ENCODE data around the gene CACNA1B. TPM values are rescaled to one million over a fixed set of nuclear protein-coding genes. Genes with fewer than 3 reads are reported as not detected.

Gene CACNA1B
- total and polyA plus RNA-seq, 9 of the 15 experiments (the other 6 are each of a cell fraction or from before 2014, with no cell fraction given), result 0.01 to 0.04 TPM; not detected in 7

- Histone ChIP-seq H3K9me3 (replicated peaks; ENCODE audit: control insufficient read depth, insufficient read depth, low read depth, low read length) (no peaks in the 10 kb centered on the region), H3K4me3 (no peak overlapping the region), H2AFZ (ENCODE audit: low read depth, low read length) (no peak overlapping the region), H3K4me2 (ENCODE audit: insufficient read depth, low read length) (no peak overlapping the region), H3K9ac (ENCODE audit: insufficient read depth in 1 of 2, low read depth in 2 of 2, low read length in 2 of 2) (no peak overlapping the region), H3K36me3 (ENCODE audit: control insufficient read depth, insufficient read depth, low read length) (no peaks in the 10 kb centered on the region), H3K27me3 (ENCODE audit: control insufficient read depth in 2 of 2, insufficient read depth in 2 of 2, low read length in 2 of 2) (peaks cover 2 to 44% of the 10 kb centered on the region in 2 experiments; a peak in 2 of 5 replicates), H3K79me2 (ENCODE audit: control insufficient read depth, insufficient read depth, low read length) (no peaks in the 10 kb centered on the region), H3K4me1 (replicated peaks in 1 of 2; ENCODE audit: control insufficient read depth in 2 of 2, insufficient read depth in 2 of 2, low read length in 2 of 2) (peaks cover 0 to 17% of the 10 kb centered on the region in 2 experiments; a peak in 3 of 5 replicates), H3K27ac (ENCODE audit: extremely low read depth, low read depth, low read length) (no peak overlapping the region), H3K9me1 (ENCODE audit: control insufficient read depth, insufficient read depth, low read length) (no peaks in the 10 kb centered on the region), H4K20me1 (replicated peaks; ENCODE audit: control insufficient read depth, insufficient read depth, low read length) (0 out of 2 replicates have a peak, but pooled peaks cover 7% of the 10 kb centered on the region)
- POLR2A ChIA-PET, result no interaction called here
- CTCF ChIA-PET (ENCODE audit: low intra/inter-chr PET ratio), result no interaction called here
- BruUV-seq (replicated peaks), result no TSS peak
- in situ Hi-C loops (cut with MboI), result no loop called here
- DNase-seq (ENCODE audit: extremely low read depth in 1 of 4, low spot score in 3 of 4) (no peak), FAIRE-seq (no peak), ATAC-seq (no peak)
- WGBS (ENCODE audit: insufficient coverage, low coverage, missing lambda C conversion rate), result 11% methylated on average over 14 of the region's 20 CpGs
- intact Hi-C loops (cut with micrococcal nuclease), result no loop called here
- TF ChIP-seq TFAM (CRISPR knock-in tag; conservative IDR thresholded peaks at IDR 0.05) (no peak), MEF2A (IDR thresholded peaks at IDR 0.05; ENCODE audit: control insufficient read depth, low read depth, low read length) (no peak), THRB (CRISPR knock-in tag; conservative IDR thresholded peaks at IDR 0.05) (no peak)
Observed at GRCh38 chr9:137879052-137879451, 1.5 kb downstream of the CACNA1B start.

- CTCF ChIA-PET (ENCODE audit: low intra/inter-chr PET ratio), result no interaction called here
- Histone ChIP-seq H3K79me2 (ENCODE audit: control insufficient read depth, insufficient read depth, low read length) (no peaks in the 10 kb centered on the region), H3K4me1 (replicated peaks in 1 of 2; ENCODE audit: control insufficient read depth in 2 of 2, insufficient read depth in 2 of 2, low read length in 2 of 2) (peaks cover 0 to 17% of the 10 kb centered on the region in 2 experiments; a peak in 2 of 5 replicates), H3K4me2 (ENCODE audit: insufficient read depth, low read length) (no peak overlapping the region), H3K27ac (ENCODE audit: extremely low read depth, low read depth, low read length) (no peak overlapping the region), H3K9me1 (ENCODE audit: control insufficient read depth, insufficient read depth, low read length) (no peaks in the 10 kb centered on the region), H3K36me3 (ENCODE audit: control insufficient read depth, insufficient read depth, low read length) (no peaks in the 10 kb centered on the region), H4K20me1 (replicated peaks; ENCODE audit: control insufficient read depth, insufficient read depth, low read length) (0 out of 2 replicates have a peak, but pooled peaks cover 7% of the 10 kb centered on the region), H2AFZ (ENCODE audit: low read depth, low read length) (no peak overlapping the region), H3K27me3 (ENCODE audit: control insufficient read depth in 2 of 2, insufficient read depth in 2 of 2, low read length in 2 of 2) (peaks cover 0 to 38% of the 10 kb centered on the region in 2 experiments; a peak in 2 of 5 replicates), H3K4me3 (no peak overlapping the region), H3K9me3 (replicated peaks; ENCODE audit: control insufficient read depth, insufficient read depth, low read depth, low read length) (no peaks in the 10 kb centered on the region), H3K9ac (ENCODE audit: insufficient read depth in 1 of 2, low read depth in 2 of 2, low read length in 2 of 2) (no peak overlapping the region)
- no peak for ATAC-seq
- 2% methylated on average over 8 of the region's 8 CpGs for WGBS (ENCODE audit: insufficient coverage, low coverage, missing lambda C conversion rate)
- POLR2A ChIA-PET, result interaction anchor here (1.1 kb wide), 1 partner anchor 14 kb away, joined by 3 read pairs; no protein-coding TSS in a partner anchor
- BruUV-seq (replicated peaks), result no TSS peak
- intact Hi-C loops (cut with micrococcal nuclease), result no loop called here
- FAIRE-seq, result no peak
- DNase-seq (ENCODE audit: extremely low read depth in 1 of 4, low spot score in 3 of 4), result no peak
- in situ Hi-C loops (cut with MboI), result no loop called here
- TF ChIP-seq GABPB2 (CRISPR knock-in tag; conservative IDR thresholded peaks at IDR 0.05) (no peak), HOMEZ (CRISPR knock-in tag; IDR thresholded peaks at IDR 0.05) (no peak), NFIX (CRISPR knock-in tag; IDR thresholded peaks at IDR 0.05; ENCODE audit: low read depth) (no peak), RHOXF2B (CRISPR knock-in tag; conservative IDR thresholded peaks at IDR 0.05) (no peak), SIN3B (IDR thresholded peaks at IDR 0.05; ENCODE audit: low read depth) (no peak)
- TF ChIP-seq, protein P1, sequence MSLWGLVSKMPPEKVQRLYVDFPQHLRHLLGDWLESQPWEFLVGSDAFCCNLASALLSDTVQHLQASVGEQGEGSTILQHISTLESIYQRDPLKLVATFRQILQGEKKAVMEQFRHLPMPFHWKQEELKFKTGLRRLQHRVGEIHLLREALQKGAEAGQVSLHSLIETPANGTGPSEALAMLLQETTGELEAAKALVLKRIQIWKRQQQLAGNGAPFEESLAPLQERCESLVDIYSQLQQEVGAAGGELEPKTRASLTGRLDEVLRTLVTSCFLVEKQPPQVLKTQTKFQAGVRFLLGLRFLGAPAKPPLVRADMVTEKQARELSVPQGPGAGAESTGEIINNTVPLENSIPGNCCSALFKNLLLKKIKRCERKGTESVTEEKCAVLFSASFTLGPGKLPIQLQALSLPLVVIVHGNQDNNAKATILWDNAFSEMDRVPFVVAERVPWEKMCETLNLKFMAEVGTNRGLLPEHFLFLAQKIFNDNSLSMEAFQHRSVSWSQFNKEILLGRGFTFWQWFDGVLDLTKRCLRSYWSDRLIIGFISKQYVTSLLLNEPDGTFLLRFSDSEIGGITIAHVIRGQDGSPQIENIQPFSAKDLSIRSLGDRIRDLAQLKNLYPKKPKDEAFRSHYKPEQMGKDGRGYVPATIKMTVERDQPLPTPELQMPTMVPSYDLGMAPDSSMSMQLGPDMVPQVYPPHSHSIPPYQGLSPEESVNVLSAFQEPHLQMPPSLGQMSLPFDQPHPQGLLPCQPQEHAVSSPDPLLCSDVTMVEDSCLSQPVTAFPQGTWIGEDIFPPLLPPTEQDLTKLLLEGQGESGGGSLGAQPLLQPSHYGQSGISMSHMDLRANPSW (CRISPR knock-in tag; IDR thresholded peaks at IDR 0.05), result no peak
Observed at GRCh38 chr9:137879566-137880150, 2.1 kb downstream of the CACNA1B start.
